Activated T-cell treated with anti-CD3 and anti-CD28 coated beads, Interleukin-2, amount 50 U/mL, for 1 hour (primary cell): Measurements from ENCODE around the gene ARHGEF11.
A peak's percentile ranks its signal among the peaks of the same experiment; 100 is the strongest.

Source experiments
- DNase-seq: peaks from one replicate; pipeline ENCODE4 v3.0.0-alpha.2; 2020

ARHGEF11 gene

DNA sequence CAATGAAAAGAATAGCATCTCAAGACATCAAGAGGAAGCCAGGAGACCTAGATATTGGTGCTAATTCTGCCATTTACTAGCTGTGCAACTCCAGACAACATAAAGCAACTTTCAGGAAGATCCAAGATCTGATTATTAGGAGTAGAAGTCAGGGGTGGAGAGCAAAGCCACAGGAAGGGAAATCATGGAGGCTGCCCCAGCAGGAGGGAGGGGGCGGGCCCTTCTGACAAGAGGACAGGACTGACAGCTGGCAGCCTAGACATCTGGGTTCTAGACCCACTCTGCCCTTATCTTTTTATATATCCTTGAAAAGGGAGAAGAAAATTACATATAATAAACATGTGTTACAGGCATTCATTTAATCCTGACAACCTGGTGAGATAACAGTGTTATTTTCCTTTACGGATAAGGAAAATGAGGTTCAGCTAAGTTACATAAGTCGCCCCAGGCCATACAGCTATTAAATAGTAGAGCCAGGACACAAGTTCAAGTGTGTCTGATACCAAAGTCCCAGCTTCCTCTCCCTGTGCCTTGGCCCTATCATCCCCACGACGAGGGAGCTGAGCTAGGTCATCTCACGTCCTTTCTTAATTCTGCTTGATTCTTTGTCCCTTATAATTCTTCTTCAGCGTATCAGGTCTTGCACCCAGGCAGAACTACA, 46.6 kb downstream of the ARHGEF11 start:
- no peak for DNase-seq

GRCh38 chr1:156998301-156998700, 47.2 kb downstream of the ARHGEF11 start:
- no peak for DNase-seq

- no peak for DNase-seq
Measured at GRCh38 chr1:156995412-156995811, 50.1 kb downstream of the ARHGEF11 start.

DNA sequence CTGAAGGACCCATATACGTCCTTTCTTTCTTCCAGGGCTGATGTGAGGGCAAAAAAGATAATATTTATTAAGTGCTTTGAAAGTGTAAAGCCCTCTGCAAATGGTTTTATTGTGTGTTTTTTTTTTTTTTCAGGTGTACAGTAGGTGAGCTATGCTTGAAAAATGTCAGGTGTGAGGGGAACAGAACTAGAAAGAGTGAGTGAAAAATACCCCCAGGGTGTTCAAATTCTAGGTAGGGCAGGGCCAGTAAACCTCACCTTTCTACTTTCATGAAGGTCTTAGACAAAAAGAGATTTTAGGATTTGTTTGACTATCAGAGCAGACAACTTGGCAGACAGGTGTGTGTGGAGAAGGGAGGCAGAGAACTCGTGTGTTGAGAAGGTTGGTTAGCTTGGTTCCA, 51.3 kb downstream of the ARHGEF11 start:
- no peak for DNase-seq

GRCh38 chr1:156993426-156994147, 52.0 kb downstream of the ARHGEF11 start:
- DNase-seq, result no peak

DNA sequence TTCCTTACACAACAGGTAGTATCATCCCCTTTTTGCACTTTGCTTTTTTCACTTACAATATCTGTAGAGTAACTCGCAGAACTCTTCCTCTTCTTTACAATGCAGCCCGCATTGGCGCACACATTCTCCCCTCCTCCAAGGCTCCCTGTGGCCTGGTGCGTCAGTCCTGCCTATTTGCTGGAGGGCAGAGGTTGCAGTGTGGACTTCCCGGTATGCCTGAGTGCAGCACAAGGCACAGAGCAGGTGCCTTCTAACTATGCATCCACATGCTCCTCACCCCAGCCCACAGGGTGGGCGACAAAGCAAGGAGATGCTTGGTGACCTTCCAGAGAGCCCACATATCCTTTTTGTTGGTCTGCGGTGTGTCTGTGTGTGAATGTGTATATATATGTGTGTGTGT, 53.3 kb downstream of the ARHGEF11 start:
- DNase-seq, result no peak

GRCh38 chr1:156987715-156988114, 57.8 kb downstream of the ARHGEF11 start:
- no peak for DNase-seq

DNA sequence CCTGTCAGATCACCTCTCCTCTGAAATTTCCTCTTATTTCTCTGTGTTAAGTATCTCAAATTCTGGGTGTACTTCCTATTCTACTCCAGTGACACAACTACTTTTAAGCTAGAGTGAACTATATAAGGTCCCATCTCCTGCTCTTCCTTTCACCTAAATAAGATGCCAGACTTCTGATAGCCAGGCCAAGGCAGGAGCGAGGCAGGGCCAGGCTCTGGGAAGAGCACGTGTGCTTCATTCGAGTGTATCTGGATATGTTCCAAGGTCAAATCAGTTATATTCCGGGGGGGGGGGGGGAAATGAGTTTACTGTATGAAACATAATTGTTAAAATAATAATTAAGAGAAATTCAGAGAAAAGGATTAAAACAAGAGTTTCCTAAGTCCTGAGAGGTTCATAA, 65.0 kb downstream of the ARHGEF11 start:
- DNase-seq, result no peak

GRCh38 chr1:156975084-156975483, 70.5 kb downstream of the ARHGEF11 start:
- no peak for DNase-seq

DNA sequence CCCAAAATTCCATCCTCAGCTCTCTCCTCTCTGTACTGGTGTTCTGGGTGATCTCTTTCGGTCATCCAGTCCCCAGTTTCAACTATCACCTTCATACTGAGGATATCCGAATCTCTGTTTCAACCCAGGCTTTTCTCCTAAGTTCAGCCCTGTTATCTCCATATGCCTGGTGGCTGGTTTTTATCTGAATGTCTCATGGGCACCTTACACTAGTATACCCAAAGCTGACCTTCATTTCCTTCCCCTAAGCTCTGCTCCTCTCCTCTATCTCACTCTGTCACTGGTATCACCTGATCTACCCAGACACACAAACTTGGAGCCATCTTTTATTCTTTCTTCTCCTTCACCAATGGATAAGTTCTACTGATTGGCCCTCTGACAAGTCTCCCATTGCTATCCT, 72.1 kb downstream of the ARHGEF11 start:
- DNase-seq, result no peak

- DNase-seq, result no peak
Measured at GRCh38 chr1:156970017-156970416, 75.5 kb downstream of the ARHGEF11 start.

DNA sequence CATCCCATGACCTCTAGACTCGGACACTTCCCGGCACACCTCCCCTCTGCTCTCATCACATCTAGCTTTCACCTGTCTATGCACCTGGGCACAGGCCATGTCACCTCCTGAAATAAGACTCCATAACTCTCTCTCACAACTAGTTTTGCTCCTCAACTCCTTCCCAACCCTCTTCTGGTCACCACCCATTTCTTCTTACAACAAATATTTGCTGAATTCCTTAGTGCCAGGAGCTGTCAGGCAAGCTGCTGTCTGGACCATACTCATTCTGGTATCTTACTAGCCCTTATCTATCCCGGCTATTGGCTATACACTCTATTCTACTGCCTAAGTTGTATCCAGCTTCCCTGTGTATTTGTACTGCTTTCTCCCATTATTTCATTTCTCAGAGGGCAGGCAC, 76.0 kb downstream of the ARHGEF11 start:
- no peak for DNase-seq

DNA sequence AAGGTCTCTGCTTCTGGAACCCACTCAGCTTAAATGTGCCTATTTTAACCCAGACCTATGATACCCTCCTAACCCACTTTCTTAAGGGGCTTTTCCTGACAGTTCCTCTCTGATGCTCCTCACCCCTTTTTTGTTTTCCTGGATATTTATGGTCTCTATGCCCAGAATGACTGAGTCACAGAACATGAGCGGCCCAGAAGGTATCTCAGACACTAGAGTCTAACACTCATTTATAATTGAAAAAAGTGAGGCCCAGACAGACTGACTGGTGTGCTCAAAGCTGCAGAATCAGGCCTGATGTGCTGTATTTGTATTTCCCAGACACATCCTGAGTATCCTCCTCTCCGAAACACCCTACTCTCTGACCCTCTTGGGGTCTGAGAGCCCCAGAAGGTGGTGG, 81.1 kb downstream of the ARHGEF11 start:
- no peak for DNase-seq

DNA sequence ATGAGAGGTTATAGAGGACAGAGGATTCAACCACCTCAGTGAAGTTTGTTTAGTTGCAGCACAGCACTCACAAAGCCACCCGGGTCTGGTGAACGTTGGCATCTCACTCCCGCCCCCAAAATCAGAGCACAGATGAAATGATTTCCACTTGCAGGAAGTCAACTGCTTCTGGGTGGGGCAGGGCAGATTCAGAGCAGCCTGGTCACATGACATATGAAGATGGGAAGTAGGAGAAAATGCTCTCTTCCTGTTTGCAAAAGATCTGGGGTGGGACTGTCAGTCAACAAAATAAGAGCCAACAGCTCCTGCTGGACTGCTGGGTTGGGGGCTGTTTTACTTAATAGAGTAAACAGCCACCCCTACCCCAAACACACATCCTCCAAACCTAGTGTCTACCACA, 81.9 kb downstream of the ARHGEF11 start:
- peak; percentile 29 for DNase-seq

DNA sequence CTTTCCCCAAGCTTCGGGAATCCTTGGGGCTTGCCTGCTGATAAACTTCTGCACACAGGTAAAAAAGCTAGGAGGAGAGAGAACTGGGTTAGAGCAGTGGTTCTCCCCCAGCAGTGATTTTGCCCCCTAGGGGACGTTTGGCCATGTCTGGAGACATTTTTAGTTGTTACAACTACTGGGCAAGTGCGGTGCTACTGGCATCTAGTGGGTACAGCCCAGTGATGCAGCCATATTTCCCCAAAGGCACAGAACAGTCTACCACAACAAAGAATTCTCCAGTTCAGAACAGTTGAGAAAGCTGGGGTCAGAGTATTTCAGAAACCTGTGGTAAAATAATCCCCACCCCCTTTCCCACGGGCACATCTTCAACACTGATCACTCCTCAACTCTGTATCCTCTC, 83.8 kb downstream of the ARHGEF11 start:
- peak; percentile 38 for DNase-seq

DNA sequence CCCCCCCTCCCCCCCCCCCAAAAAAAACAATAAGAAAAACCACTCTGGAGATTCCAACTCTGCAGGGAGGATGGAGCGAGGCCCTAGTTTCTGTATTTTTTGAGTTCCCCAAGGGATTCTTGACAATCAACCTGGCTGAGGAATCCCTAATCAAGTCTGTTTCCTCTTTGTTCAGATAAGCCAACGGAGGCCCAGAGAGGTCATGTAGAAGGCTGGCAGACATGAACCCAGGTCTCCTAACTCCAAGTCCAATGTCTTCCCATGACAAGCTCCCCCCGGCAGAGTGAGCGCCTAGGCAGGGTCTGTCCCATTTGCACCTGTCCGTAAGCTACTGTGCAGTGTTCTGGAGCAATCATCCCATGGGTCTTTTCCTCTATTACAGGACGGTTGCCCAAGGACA, 85.6 kb downstream of the ARHGEF11 start:
- DNase-seq, result no peak

GRCh38 chr1:156959414-156959813, 86.1 kb downstream of the ARHGEF11 start:
- no peak for DNase-seq

- DNase-seq, result no peak
Measured at GRCh38 chr1:156958247-156958714, 87.3 kb downstream of the ARHGEF11 start.

DNA sequence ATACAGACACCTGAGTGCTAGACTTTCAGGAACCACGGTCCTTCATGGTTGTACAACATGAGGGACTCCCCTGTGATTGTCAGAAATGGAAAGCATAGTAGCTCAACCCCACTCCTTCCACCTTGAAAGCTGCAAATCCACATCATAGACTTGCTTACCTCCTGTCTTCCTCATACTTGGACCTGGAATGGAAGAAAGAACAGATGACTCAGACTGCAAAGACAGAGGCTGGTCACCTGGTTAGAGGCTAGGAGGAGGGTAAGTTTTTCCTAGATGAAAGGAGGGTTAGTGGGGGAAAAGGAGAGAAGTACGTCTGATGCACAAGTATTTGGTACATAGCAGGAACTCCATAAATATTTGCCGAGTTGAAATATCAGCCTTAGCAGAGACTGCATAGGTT, 87.9 kb downstream of the ARHGEF11 start:
- DNase-seq, result no peak

GRCh38 chr1:156956333-156956732, 89.2 kb downstream of the ARHGEF11 start:
- no peak for DNase-seq

GRCh38 chr1:156953571-156953970, 92.0 kb downstream of the ARHGEF11 start:
- no peak for DNase-seq

DNA sequence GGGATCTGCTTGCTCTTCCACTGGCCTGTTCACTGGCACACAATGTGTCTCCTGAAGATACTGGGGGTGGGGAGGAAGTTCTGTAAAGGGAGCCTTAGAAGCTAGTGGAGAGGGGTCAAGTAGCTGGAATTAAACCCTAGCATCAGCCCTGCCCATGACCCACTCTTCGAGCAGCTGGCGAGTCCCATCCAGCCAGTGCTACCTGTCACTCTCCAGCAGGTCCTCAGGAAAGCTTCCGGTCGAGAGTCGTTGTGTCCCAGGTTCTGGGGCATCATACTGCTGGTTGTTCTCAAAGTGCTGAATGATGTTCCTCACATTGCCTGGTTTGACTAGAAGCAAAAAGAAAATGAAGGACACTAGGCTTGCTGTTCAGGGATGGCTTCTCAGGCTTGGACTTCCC, 94.2 kb downstream of the ARHGEF11 start:
- no peak for DNase-seq

DNA sequence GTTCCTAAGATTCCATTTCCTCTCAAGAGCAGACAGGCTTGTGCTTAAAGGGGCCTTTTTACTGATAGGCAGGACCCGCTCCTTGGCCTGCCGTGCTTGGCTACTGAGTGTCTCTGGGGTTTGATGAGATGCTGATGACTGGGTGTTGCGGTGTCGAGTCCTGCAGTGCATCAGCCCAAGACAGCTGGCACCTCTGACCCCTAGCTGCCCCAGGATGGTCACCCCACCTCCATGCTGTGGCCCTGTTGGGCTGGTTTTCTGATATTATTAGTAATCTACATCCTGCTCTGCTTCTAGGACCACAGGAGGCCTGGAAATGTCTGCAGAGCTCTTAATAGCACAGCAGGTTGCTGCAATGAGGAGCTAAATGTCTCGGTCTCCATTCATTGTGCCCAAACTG, 96.4 kb downstream of the ARHGEF11 start:
- DNase-seq, result no peak

DNA sequence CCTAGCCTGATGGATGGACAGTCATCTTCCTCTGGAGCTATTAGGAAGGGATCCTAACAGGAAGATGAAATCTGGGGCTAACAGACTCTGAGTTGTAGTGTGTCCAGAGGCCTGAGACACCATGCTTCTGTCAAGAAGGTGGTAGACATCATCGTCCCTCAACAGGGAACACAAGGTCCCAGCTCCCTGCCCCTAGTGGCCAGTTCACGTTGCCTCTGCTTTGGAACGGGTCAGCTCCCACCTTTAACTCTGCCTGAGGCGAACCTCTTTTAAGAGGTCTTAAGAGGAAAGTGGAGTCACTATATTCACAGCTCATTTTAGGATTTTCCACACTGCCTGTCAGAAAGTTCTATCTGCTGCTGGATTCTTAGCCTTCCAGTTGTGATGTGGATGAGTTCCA, 96.8 kb downstream of the ARHGEF11 start:
- no peak for DNase-seq
